HUES64 (cell line): ENCODE measurements around the gene USP20. TPM values are rescaled to one million over a fixed set of nuclear protein-coding genes. Genes with fewer than 3 reads are reported as not detected.
A peak's percentile ranks its signal among the peaks of the same experiment; 100 is the strongest.
"Not testable (repeated sequence)": the region's sequence is repeated elsewhere in the genome, so short reads cannot be mapped to it uniquely, and the experiment has no call there.

Source experiments
- H3K27ac ChIP-seq: 2 replicates; pipeline ENCODE4 v1.7.0; 2013; ENCODE audit warnings: low read depth, low read length, inconsistent platforms
- H3K27me3 ChIP-seq: 2 replicates; pipeline ENCODE4 v1.6.1; 2013; ENCODE audit warnings: mild to moderate bottlenecking, low read length; ENCODE audit not compliant: insufficient read depth
- H3K36me3 ChIP-seq: 2 replicates; pipeline ENCODE4 v1.6.1; 2013; ENCODE audit warnings: mild to moderate bottlenecking, low read length; ENCODE audit not compliant: insufficient read depth
- H3K4me1 ChIP-seq: 2 replicates; pipeline ENCODE4 v1.6.1; 2013; ENCODE audit warnings: mild to moderate bottlenecking, low read length, moderate library complexity; ENCODE audit not compliant: insufficient read depth
- H3K4me3 ChIP-seq: 2 replicates; pipeline ENCODE4 v1.5.1; 2013; ENCODE audit warnings: mild to moderate bottlenecking, low read length, moderate library complexity
- H3K9ac ChIP-seq: 2 replicates; pipeline ENCODE4 v1.6.1; 2013; ENCODE audit warnings: mild to moderate bottlenecking, low read depth, low read length
- H3K9me3 ChIP-seq: 2 replicates; pipeline ENCODE4 v1.6.1; 2013; ENCODE audit warnings: low read depth, low read length; ENCODE audit not compliant: insufficient read depth
- WGBS: fragments of 150-250, 120-280 bp; methylation state at CpG from one replicate; pipeline ENCODE4 v1.1.7; 2013; ENCODE audit warnings: missing lambda C conversion rate; 5-methylcytosine and 5-hydroxymethylcytosine counted together
- polyA plus RNA-seq, 2 experiments: library from polyadenylated mRNA; stranded (reverse); fragments of 50-300 nt; gene quantifications; one replicate each; pipeline ENCODE4 v1.2.3, GENCODE V29; 2013

The USP20 gene
- polyA plus RNA-seq (2013, experiment 1 of 2), result 8.5 TPM
- polyA plus RNA-seq (2013, experiment 2 of 2), result 10.1 TPM

- no peaks in the 10 kb centered on the region for H3K27me3 ChIP-seq
- peaks cover 31% of the 10 kb centered on the region for H3K36me3 ChIP-seq
- no peaks in the 10 kb centered on the region for H3K9me3 ChIP-seq
- H3K4me1 ChIP-seq, result peaks cover 12% of the 10 kb centered on the region
- H3K4me3 ChIP-seq, result peak within 1 kb of the TSS; percentile 85
- H3K9ac ChIP-seq, result peak within 1 kb of the TSS; percentile 76
- H3K27ac ChIP-seq, result peak within 1 kb of the TSS; percentile 31; the same call in 1 of the 2 replicates
- WGBS, result under 1% methylated on average over 81 of the region's 81 CpGs
These were observed at the start of gene USP20, which contains the start of gene C9orf78 for GRCh38 chr9:129835128-129835859. USP20 (plus strand) TSS chr9:129835458; CDS start chr9:129852556, 17,098 bp downstream. C9orf78 (minus strand) TSS chr9:129835275; CDS start chr9:129835221, 54 bp downstream.

GRCh38 chr9:129785866-129786265, 49.4 kb upstream of the USP20 start:
- Histone ChIP-seq H3K9ac (no peak overlapping the region), H3K4me3 (no peak overlapping the region), H3K27me3 (no peaks in the 10 kb centered on the region), H3K36me3 (no peaks in the 10 kb centered on the region), H3K4me1 (no peaks in the 10 kb centered on the region), H3K9me3 (no peaks in the 10 kb centered on the region), H3K27ac (no peak overlapping the region)
- 100% methylated on average over 1 of the region's 1 CpG for WGBS

- Histone ChIP-seq H3K27me3 (no peaks in the 10 kb centered on the region), H3K4me1 (no peaks in the 10 kb centered on the region), H3K36me3 (no peaks in the 10 kb centered on the region), H3K9ac (no peak overlapping the region), H3K27ac (no peak overlapping the region), H3K9me3 (no peaks in the 10 kb centered on the region), H3K4me3 (no peak overlapping the region)
- 91% methylated on average over 10 of the region's 10 CpGs for WGBS
These were observed 48.8 kb upstream of the USP20 start for GRCh38 chr9:129786481-129786880.

GRCh38 chr9:129794549-129794948, 40.7 kb upstream of the USP20 start:
- Histone ChIP-seq H3K4me1 (no peaks in the 10 kb centered on the region), H3K4me3 (no peak overlapping the region), H3K9ac (no peak overlapping the region), H3K27ac (no peak overlapping the region), H3K9me3 (no peaks in the 10 kb centered on the region), H3K36me3 (no peaks in the 10 kb centered on the region), H3K27me3 (peaks cover 3% of the 10 kb centered on the region; the same call in 1 of the 2 replicates)
- WGBS, result 91% methylated on average over 8 of the region's 8 CpGs

GRCh38 chr9:129796029-129796428, 39.2 kb upstream of the USP20 start:
- not testable (repeated sequence) for H3K4me3 ChIP-seq, H3K27me3 ChIP-seq, H3K4me1 ChIP-seq, H3K9me3 ChIP-seq, H3K36me3 ChIP-seq, H3K27ac ChIP-seq, H3K9ac ChIP-seq
- 82% methylated on average over 2 of the region's 2 CpGs for WGBS

GRCh38 chr9:129798973-129799372, 36.3 kb upstream of the USP20 start:
- H3K4me1 ChIP-seq, result no peaks in the 10 kb centered on the region; the same call in 1 of the 2 replicates
- no peak overlapping the region for H3K27ac ChIP-seq
- 76% methylated on average over 6 of the region's 6 CpGs for WGBS
- no peaks in the 10 kb centered on the region for H3K36me3 ChIP-seq
- H3K27me3 ChIP-seq, result peaks cover 3% of the 10 kb centered on the region; the same call in 1 of the 2 replicates
- H3K4me3 ChIP-seq, result no peak overlapping the region
- no peak overlapping the region for H3K9ac ChIP-seq
- no peaks in the 10 kb centered on the region for H3K9me3 ChIP-seq

GRCh38 chr9:129801504-129801903, 33.8 kb upstream of the USP20 start:
- 89% methylated on average over 17 of the region's 17 CpGs for WGBS
- H3K9me3 ChIP-seq, result no peaks in the 10 kb centered on the region
- no peaks in the 10 kb centered on the region for H3K27me3 ChIP-seq
- H3K27ac ChIP-seq, result no peak overlapping the region
- H3K4me1 ChIP-seq, result no peaks in the 10 kb centered on the region; the same call in 1 of the 2 replicates
- no peak overlapping the region for H3K9ac ChIP-seq
- peaks cover 15% of the 10 kb centered on the region for H3K36me3 ChIP-seq
- H3K4me3 ChIP-seq, result no peak overlapping the region

GRCh38 chr9:129802833-129803675, 32.2 kb upstream of the USP20 start, which contains the start of gene TOR1B:
TOR1B (plus strand) TSS chr9:129803184; CDS start chr9:129803213, 29 bp downstream.
- Histone ChIP-seq H3K9me3 (no peaks in the 10 kb centered on the region), H3K4me3 (peak within 1 kb of the TSS; percentile 77), H3K27me3 (no peaks in the 10 kb centered on the region), H3K9ac (peak within 1 kb of the TSS; percentile 56), H3K4me1 (no peaks in the 10 kb centered on the region; the same call in 1 of the 2 replicates), H3K27ac (no peak within 1 kb of the TSS), H3K36me3 (peaks cover 22% of the 10 kb centered on the region)
- WGBS, result 1% methylated on average over 90 of the region's 93 CpGs

- H3K4me1 ChIP-seq, result no peaks in the 10 kb centered on the region; the same call in 1 of the 2 replicates
- no peaks in the 10 kb centered on the region for H3K9me3 ChIP-seq
- WGBS, result 3% methylated on average over 14 of the region's 14 CpGs
- H3K27ac ChIP-seq, result no peak overlapping the region
- peak overlapping the region; percentile 56 for H3K9ac ChIP-seq
- peak overlapping the region; percentile 77 for H3K4me3 ChIP-seq
- no peaks in the 10 kb centered on the region for H3K27me3 ChIP-seq
- peaks cover 23% of the 10 kb centered on the region for H3K36me3 ChIP-seq
These were observed 31.6 kb upstream of the USP20 start for GRCh38 chr9:129803676-129804060.

GRCh38 chr9:129806061-129806460, 29.2 kb upstream of the USP20 start:
- no peak overlapping the region for H3K9ac ChIP-seq
- no peaks in the 10 kb centered on the region; the same call in 1 of the 2 replicates for H3K4me1 ChIP-seq
- H3K36me3 ChIP-seq, result peaks cover 45% of the 10 kb centered on the region
- H3K9me3 ChIP-seq, result no peaks in the 10 kb centered on the region
- no peak overlapping the region for H3K27ac ChIP-seq
- no peak overlapping the region for H3K4me3 ChIP-seq
- 76% methylated on average over 3 of the region's 4 CpGs for WGBS
- no peaks in the 10 kb centered on the region for H3K27me3 ChIP-seq

- Histone ChIP-seq H3K9me3 (no peaks in the 10 kb centered on the region), H3K4me3 (no peak overlapping the region), H3K27ac (no peak overlapping the region), H3K4me1 (no peaks in the 10 kb centered on the region), H3K36me3 (peaks cover 71% of the 10 kb centered on the region), H3K9ac (no peak overlapping the region), H3K27me3 (no peaks in the 10 kb centered on the region)
- 98% methylated on average over 11 of the region's 11 CpGs for WGBS
These were observed 25.9 kb upstream of the USP20 start for GRCh38 chr9:129809346-129809745.
